Measurements from ENCODE around the gene C6orf47. TPM values are rescaled to one million over a fixed set of nuclear protein-coding genes. Genes with fewer than 3 reads are reported as not detected.

C6orf47 gene
- total and polyA plus RNA-seq, 10 of the 15 experiments (the other 5 are each of a cell fraction or from before 2014, with no cell fraction given): 0.16 to 20.4 (median 17.3) TPM; not detected in 1

DNA sequence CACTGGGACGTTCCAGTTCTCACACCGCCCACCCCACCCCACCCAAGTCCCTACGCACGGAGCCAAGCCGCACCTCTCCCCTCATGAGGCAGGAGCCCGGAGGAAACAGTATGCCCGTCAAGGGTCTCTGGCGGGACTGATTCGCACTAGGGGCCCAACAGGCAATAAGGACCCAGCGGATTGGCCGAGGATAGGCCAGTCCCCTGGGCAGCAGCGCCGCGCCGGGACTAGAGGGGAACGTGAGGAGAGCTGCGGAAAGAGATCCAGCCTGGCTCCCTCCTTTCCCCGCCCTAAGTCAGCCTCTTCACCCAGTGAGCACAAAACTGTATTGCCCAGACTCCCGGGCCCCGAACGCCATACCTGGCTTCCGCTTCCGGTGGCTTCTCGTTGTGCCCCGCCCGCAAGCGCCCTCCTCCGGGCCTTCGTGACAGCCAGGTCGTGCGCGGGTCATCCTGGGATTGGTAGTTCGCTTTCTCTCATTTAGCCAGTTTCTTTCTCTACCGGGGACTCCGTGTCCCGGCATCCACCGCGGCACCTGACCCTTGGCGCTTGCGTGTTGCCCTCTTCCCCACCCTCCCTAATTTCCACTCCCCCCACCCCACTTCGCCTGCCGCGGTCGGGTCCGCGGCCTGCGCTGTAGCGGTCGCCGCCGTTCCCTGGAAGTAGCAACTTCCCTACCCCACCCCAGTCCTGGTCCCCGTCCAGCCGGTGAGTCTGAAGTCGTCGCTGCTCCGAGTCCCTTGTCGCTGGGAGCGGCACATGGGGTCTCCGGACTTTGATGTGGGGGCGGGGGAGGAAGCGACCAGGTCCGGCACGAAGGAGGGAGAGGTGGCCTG is 5.1 kb upstream of the C6orf47 start, which contains the start of gene CSNK2B (continued):
- TF ChIP-seq, protein P1, sequence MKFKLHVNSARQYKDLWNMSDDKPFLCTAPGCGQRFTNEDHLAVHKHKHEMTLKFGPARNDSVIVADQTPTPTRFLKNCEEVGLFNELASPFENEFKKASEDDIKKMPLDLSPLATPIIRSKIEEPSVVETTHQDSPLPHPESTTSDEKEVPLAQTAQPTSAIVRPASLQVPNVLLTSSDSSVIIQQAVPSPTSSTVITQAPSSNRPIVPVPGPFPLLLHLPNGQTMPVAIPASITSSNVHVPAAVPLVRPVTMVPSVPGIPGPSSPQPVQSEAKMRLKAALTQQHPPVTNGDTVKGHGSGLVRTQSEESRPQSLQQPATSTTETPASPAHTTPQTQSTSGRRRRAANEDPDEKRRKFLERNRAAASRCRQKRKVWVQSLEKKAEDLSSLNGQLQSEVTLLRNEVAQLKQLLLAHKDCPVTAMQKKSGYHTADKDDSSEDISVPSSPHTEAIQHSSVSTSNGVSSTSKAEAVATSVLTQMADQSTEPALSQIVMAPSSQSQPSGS (IDR thresholded peaks at IDR 0.05; ENCODE audit: low read length): no peak
- no peak for TF ChIP-seq TCF3 (IDR thresholded peaks at IDR 0.05; ENCODE audit: borderline replicate concordance, insufficient read depth, low read depth, low read length)
- TF ChIP-seq NFIC (IDR thresholded peaks at IDR 0.05; ENCODE audit: low read depth, low read length): no peak
- no peak for TF ChIP-seq SMAD1 (IDR thresholded peaks at IDR 0.05; ENCODE audit: low read depth, partially characterized antibody)
- TF ChIP-seq NR2C1 (IDR thresholded peaks at IDR 0.05): peak; percentile 98
- no peak for TF ChIP-seq ZNF274 (IDR thresholded peaks at IDR 0.05; ENCODE audit: insufficient read depth, insufficient read length)
- TF ChIP-seq SMAD5 (IDR thresholded peaks at IDR 0.05; ENCODE audit: low read depth): 0 out of 2 replicates have a peak, but pooled peaks have one; percentile 61
- TF ChIP-seq MAX (IDR thresholded peaks at IDR 0.05; ENCODE audit: low read depth, low read length): peak; percentile 14; the same call in 1 of the 2 replicates
- TF ChIP-seq CREB1 (IDR thresholded peaks at IDR 0.05; ENCODE audit: low read depth): peak; percentile 91
- TF ChIP-seq RAD51 (IDR thresholded peaks at IDR 0.05): peak; percentile 70
- TF ChIP-seq KAT2A (conservative IDR thresholded peaks at IDR 0.05; ENCODE audit: control insufficient read depth, low read depth, low read length): no peak
- TF ChIP-seq, protein P2, sequence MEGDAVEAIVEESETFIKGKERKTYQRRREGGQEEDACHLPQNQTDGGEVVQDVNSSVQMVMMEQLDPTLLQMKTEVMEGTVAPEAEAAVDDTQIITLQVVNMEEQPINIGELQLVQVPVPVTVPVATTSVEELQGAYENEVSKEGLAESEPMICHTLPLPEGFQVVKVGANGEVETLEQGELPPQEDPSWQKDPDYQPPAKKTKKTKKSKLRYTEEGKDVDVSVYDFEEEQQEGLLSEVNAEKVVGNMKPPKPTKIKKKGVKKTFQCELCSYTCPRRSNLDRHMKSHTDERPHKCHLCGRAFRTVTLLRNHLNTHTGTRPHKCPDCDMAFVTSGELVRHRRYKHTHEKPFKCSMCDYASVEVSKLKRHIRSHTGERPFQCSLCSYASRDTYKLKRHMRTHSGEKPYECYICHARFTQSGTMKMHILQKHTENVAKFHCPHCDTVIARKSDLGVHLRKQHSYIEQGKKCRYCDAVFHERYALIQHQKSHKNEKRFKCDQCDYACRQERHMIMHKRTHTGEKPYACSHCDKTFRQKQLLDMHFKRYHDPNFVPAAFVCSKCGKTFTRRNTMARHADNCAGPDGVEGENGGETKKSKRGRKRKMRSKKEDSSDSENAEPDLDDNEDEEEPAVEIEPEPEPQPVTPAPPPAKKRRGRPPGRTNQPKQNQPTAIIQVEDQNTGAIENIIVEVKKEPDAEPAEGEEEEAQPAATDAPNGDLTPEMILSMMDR (IDR thresholded peaks at IDR 0.05 in 2 of 3, conservative IDR thresholded peaks at IDR 0.05 in 1 of 3; ENCODE audit: control insufficient read depth in 2 of 3, extremely low read depth in 1 of 3, insufficient read depth in 1 of 3, low read depth in 3 of 3, low read length in 3 of 3): no peak
- TF ChIP-seq BCL11A (IDR thresholded peaks at IDR 0.05; ENCODE audit: low read depth, low read length): no peak
- TF ChIP-seq, protein P3, sequence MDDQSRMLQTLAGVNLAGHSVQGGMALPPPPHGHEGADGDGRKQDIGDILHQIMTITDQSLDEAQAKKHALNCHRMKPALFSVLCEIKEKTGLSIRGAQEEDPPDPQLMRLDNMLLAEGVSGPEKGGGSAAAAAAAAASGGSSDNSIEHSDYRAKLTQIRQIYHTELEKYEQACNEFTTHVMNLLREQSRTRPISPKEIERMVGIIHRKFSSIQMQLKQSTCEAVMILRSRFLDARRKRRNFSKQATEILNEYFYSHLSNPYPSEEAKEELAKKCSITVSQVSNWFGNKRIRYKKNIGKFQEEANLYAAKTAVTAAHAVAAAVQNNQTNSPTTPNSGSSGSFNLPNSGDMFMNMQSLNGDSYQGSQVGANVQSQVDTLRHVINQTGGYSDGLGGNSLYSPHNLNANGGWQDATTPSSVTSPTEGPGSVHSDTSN (IDR thresholded peaks at IDR 0.05; ENCODE audit: insufficient replicate concordance, low read depth, low read length): no peak
- TF ChIP-seq ZNF207 (IDR thresholded peaks at IDR 0.05; ENCODE audit: borderline replicate concordance): no peak; the same call in 1 of the 2 replicates
- TF ChIP-seq CHD2 (IDR thresholded peaks at IDR 0.05; ENCODE audit: borderline replicate concordance, low read depth, low read length): 0 out of 2 replicates have a peak, but pooled peaks have one; percentile 16
- no peak for TF ChIP-seq RCOR1 (conservative IDR thresholded peaks at IDR 0.05; ENCODE audit: low read depth, low read length)
- no peak for TF ChIP-seq HDAC2 (IDR thresholded peaks at IDR 0.05)
- no peak for TF ChIP-seq ATF7 (IDR thresholded peaks at IDR 0.05; ENCODE audit: low read depth)
- TF ChIP-seq MYC (IDR thresholded peaks at IDR 0.05; ENCODE audit: insufficient read depth, insufficient read length, insufficient replicate concordance, low read length, severe bottlenecking): no peak
- peak; percentile 76 for TF ChIP-seq LARP7 (IDR thresholded peaks at IDR 0.05)
- TF ChIP-seq STAT3 (IDR thresholded peaks at IDR 0.05; ENCODE audit: low read depth, low read length): no peak
- TF ChIP-seq, protein P4, sequence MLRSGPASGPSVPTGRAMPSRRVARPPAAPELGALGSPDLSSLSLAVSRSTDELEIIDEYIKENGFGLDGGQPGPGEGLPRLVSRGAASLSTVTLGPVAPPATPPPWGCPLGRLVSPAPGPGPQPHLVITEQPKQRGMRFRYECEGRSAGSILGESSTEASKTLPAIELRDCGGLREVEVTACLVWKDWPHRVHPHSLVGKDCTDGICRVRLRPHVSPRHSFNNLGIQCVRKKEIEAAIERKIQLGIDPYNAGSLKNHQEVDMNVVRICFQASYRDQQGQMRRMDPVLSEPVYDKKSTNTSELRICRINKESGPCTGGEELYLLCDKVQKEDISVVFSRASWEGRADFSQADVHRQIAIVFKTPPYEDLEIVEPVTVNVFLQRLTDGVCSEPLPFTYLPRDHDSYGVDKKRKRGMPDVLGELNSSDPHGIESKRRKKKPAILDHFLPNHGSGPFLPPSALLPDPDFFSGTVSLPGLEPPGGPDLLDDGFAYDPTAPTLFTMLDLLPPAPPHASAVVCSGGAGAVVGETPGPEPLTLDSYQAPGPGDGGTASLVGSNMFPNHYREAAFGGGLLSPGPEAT (IDR thresholded peaks at IDR 0.05; ENCODE audit: low read depth): peak; percentile 32; the same call in 1 of the 2 replicates
